Right atrium auricular region (tissue), 2 donors: ENCODE data around the gene NCOA5. TPM values are rescaled to one million over a fixed set of nuclear protein-coding genes. Genes with fewer than 3 reads are reported as not detected.

Experiments
- DNase-seq: peaks from one replicate; pipeline ENCODE4 v3.0.0-alpha.2; 2019; ENCODE audit warnings: low spot score
- H3K27ac ChIP-seq, 2 donors: fragments of 200-600 bp; sonication (generic); 1 replicate in 1 of 2; 2 replicates in 1 of 2; pipeline ENCODE4 v1.5.1; 2016 to 2019
- H3K27me3 ChIP-seq, 2 donors: fragments of 200-600 bp; sonication (generic); one replicate each; pipeline versions ENCODE4 v1.5.1 to v1.6.0; 2017 to 2019
- H3K36me3 ChIP-seq: fragments of 200-600 bp; sonication (generic); one replicate; pipeline ENCODE4 v1.5.1; 2016
- H3K4me1 ChIP-seq, 2 donors: fragments of 200-600 bp; sonication (generic); one replicate each; pipeline versions ENCODE4 v1.5.1 to v1.6.0; 2017 to 2019
- H3K4me3 ChIP-seq, 2 donors: fragments of 200-600 bp; sonication (generic); 1 replicate in 1 of 2; 2 replicates in 1 of 2; pipeline ENCODE4 v1.5.1; 2017 to 2019; ENCODE audit warnings: mild to moderate bottlenecking in 1 of 2, moderate library complexity in 1 of 2
- H3K9me3 ChIP-seq, 2 donors: fragments of 200-600 bp; sonication (generic); one replicate each; pipeline ENCODE4 v1.5.1; 2019
- CTCF ChIP-seq, 2 donors: fragments of 200-600 bp; sonication (generic); IDR thresholded peaks; one replicate each; pipeline ENCODE4 v1.5.1; 2019; ENCODE audit warnings: antibody characterized with exemption in 2 of 2
- total RNA-seq, 2 donors: library from RNA; depleted of rRNA; stranded (reverse); fragments of >200 nt; gene quantifications; one replicate each; pipeline ENCODE4 v1.1.0, GENCODE V29; 2016

The NCOA5 gene
- total RNA-seq, 2 donors from 2014 or later = 17.8 to 23.3 TPM

- peaks cover 0 to 18% of the 10 kb centered on the region in 2 donors for H3K4me1 ChIP-seq
- H3K36me3 ChIP-seq = no peaks in the 10 kb centered on the region
- peaks cover 5 to 15% of the 10 kb centered on the region in 2 donors for H3K27me3 ChIP-seq
- DNase-seq = no peak
- no peaks in the 10 kb centered on the region for H3K9me3 ChIP-seq
- no peak for TF ChIP-seq CTCF (IDR thresholded peaks at IDR 0.05)
- no peak overlapping the region for H3K4me3 ChIP-seq
- no peak overlapping the region for H3K27ac ChIP-seq
Observed at GRCh38 chr20:46020555-46020954, 69.2 kb downstream of the NCOA5 start.

GRCh38 chr20:46018611-46019010 lies 71.2 kb downstream of the NCOA5 start:
- Histone ChIP-seq H3K4me3 (no peak overlapping the region), H3K27me3 (peaks cover 9 to 19% of the 10 kb centered on the region in 2 donors)

GRCh38 chr20:46018112-46018511 lies 71.7 kb downstream of the NCOA5 start:
- H3K27ac ChIP-seq = no peak overlapping the region
- H3K36me3 ChIP-seq = no peaks in the 10 kb centered on the region
- TF ChIP-seq CTCF (IDR thresholded peaks at IDR 0.05) = no peak
- no peak overlapping the region for H3K4me3 ChIP-seq
- no peaks in the 10 kb centered on the region for H3K9me3 ChIP-seq
- peaks cover 0 to 29% of the 10 kb centered on the region in 2 donors for H3K4me1 ChIP-seq
- no peak for DNase-seq
- peaks cover 14 to 24% of the 10 kb centered on the region in 2 donors for H3K27me3 ChIP-seq

More at GRCh38 chr20:46018611-46019010, 71.2 kb downstream of the NCOA5 start:
- no peak for DNase-seq
- no peaks in the 10 kb centered on the region for H3K36me3 ChIP-seq
- H3K27ac ChIP-seq = no peak overlapping the region
- H3K4me1 ChIP-seq = peaks cover 0 to 25% of the 10 kb centered on the region in 2 donors
- no peak for TF ChIP-seq CTCF (IDR thresholded peaks at IDR 0.05)
- no peaks in the 10 kb centered on the region for H3K9me3 ChIP-seq

DNA sequence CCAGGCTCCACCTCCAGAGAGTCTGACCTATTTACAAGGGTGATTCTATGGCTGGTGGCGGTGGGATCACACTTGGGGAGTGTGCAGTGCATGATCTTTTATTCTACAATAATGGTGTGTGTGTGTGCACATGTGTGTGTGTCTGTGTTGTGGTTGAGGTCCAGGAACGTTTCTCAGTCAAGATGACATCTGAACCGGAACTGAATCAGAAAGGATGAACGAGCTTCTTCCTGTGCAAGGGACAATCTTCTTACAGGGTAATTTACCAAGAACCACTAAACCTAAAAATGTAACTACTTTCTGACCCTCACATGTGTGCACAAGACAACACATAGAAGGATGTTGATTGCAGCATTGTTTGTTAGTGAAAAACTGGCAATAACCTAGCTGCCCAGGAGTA lies 72.5 kb downstream of the NCOA5 start:
- no peak for TF ChIP-seq CTCF (IDR thresholded peaks at IDR 0.05)
- no peaks in the 10 kb centered on the region for H3K9me3 ChIP-seq
- H3K4me1 ChIP-seq = peaks cover 0 to 22% of the 10 kb centered on the region in 2 donors
- H3K27me3 ChIP-seq = peaks cover 14 to 24% of the 10 kb centered on the region in 2 donors
- H3K36me3 ChIP-seq = no peaks in the 10 kb centered on the region
- H3K4me3 ChIP-seq = no peak overlapping the region
- no peak for DNase-seq
- H3K27ac ChIP-seq = no peak overlapping the region

- Histone ChIP-seq H3K27ac (no peak overlapping the region), H3K27me3 (peaks cover 22 to 38% of the 10 kb centered on the region in 2 donors), H3K4me3 (no peak overlapping the region), H3K36me3 (no peaks in the 10 kb centered on the region), H3K4me1 (peaks cover 0 to 16% of the 10 kb centered on the region in 2 donors), H3K9me3 (no peaks in the 10 kb centered on the region)
- TF ChIP-seq CTCF (IDR thresholded peaks at IDR 0.05) = no peak
- DNase-seq = no peak
Observed at GRCh38 chr20:46014517-46015396, 75.0 kb downstream of the NCOA5 start.
